Subcutaneous adipose tissue (tissue), 4 donors: Measurements from ENCODE around the gene PRC1. TPM values are rescaled to one million over a fixed set of nuclear protein-coding genes. Genes with fewer than 3 reads are reported as not detected.

Source experiments
- CTCF ChIP-seq: fragments of 450-650 bp; IDR thresholded peaks from one replicate; pipeline ENCODE4 v1.5.1; 2016; ENCODE audit warnings: low read depth, mild to moderate bottlenecking, control low read depth, antibody characterized with exemption, moderate library complexity
- small RNA-seq: library from RNA; depleted of rRNA; stranded (forward); fragments of <200 nt; gene quantifications from one replicate; pipeline ENCODE3, GENCODE V24; 2016
- total RNA-seq, 4 donors: library from RNA; depleted of rRNA; stranded (reverse); fragments of >200 nt; gene quantifications; one replicate each; pipeline ENCODE4 v1.1.0, GENCODE V29; 2016

Gene PRC1
- total RNA-seq, 4 donors from 2014 or later: 3.4 to 20.9 (median 13.7) TPM

- TF ChIP-seq CTCF: no peak
Observed at GRCh38 chr15:90918034-90918788, 76.1 kb downstream of the PRC1 start.

- TF ChIP-seq CTCF: no peak
Observed at GRCh38 chr15:90917569-90917968, 76.8 kb downstream of the PRC1 start.

- TF ChIP-seq CTCF: no peak
Observed at GRCh38 chr15:90916461-90916860, 77.9 kb downstream of the PRC1 start.

Small RNA genes lying within 50 kb of the gene (small RNA-seq; reads per million reads assigned to genes)
- 0.49 reads per million for gene RF00019

Other genes with a start within 250 kb of the PRC1 start
- 10 to 100 TPM; 34.4 to 72.5 (median 49.8) TPM for gene FURIN, start 125.9 kb downstream of the PRC1 start, total RNA-seq
- gene FES, start 110.0 kb downstream of the PRC1 start, total RNA-seq: 10 to 100 TPM; 37.5 to 85.2 (median 75.8) TPM
- 100 to 1,000 TPM in 1 of 4 donors, 10 to 100 TPM in 3; 46.6 to 104 (median 48.2) TPM for gene MAN2A2, start 91.2 kb downstream of the PRC1 start, total RNA-seq
- gene HDDC3, start 62.0 kb downstream of the PRC1 start, total RNA-seq: 10 to 100 TPM; 15.6 to 42.4 (median 17.1) TPM
- gene UNC45A, start 59.2 kb downstream of the PRC1 start, total RNA-seq: 10 to 100 TPM; 25.4 to 68.2 (median 49.8) TPM
- 1 to 10 TPM; 4.2 to 6.6 (median 5.5) TPM for gene RCCD1, start 39.7 kb downstream of the PRC1 start, total RNA-seq
- 1 to 10 TPM; 4.9 to 9.4 (median 5.3) TPM for gene VPS33B, start 28.1 kb upstream of the PRC1 start, total RNA-seq
- 1 to 10 TPM; 1.4 to 6.4 (median 2.2) TPM for gene SV2B, start 105.7 kb upstream of the PRC1 start, total RNA-seq